Measurements from ENCODE around the gene PHETA2. TPM values are rescaled to one million over a fixed set of nuclear protein-coding genes. Genes with fewer than 3 reads are reported as not detected.
"Not testable (repeated sequence)": the region's sequence is repeated elsewhere in the genome, so short reads cannot be mapped to it uniquely, and the experiment has no call there.

Gene PHETA2
- total RNA-seq, 1 donor: 21.2 TPM

GRCh38 chr22:42068291-42068690 is 5.8 kb upstream of the PHETA2 start:
- TF ChIP-seq, protein P1, sequence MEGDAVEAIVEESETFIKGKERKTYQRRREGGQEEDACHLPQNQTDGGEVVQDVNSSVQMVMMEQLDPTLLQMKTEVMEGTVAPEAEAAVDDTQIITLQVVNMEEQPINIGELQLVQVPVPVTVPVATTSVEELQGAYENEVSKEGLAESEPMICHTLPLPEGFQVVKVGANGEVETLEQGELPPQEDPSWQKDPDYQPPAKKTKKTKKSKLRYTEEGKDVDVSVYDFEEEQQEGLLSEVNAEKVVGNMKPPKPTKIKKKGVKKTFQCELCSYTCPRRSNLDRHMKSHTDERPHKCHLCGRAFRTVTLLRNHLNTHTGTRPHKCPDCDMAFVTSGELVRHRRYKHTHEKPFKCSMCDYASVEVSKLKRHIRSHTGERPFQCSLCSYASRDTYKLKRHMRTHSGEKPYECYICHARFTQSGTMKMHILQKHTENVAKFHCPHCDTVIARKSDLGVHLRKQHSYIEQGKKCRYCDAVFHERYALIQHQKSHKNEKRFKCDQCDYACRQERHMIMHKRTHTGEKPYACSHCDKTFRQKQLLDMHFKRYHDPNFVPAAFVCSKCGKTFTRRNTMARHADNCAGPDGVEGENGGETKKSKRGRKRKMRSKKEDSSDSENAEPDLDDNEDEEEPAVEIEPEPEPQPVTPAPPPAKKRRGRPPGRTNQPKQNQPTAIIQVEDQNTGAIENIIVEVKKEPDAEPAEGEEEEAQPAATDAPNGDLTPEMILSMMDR (IDR thresholded peaks at IDR 0.05; ENCODE audit: insufficient read depth, low read depth, low read length): no peak
- H3K4me3 ChIP-seq (ENCODE audit: low read depth, low read length): no peak overlapping the region
- DNase-seq (ENCODE audit: low read depth): no peak

DNA sequence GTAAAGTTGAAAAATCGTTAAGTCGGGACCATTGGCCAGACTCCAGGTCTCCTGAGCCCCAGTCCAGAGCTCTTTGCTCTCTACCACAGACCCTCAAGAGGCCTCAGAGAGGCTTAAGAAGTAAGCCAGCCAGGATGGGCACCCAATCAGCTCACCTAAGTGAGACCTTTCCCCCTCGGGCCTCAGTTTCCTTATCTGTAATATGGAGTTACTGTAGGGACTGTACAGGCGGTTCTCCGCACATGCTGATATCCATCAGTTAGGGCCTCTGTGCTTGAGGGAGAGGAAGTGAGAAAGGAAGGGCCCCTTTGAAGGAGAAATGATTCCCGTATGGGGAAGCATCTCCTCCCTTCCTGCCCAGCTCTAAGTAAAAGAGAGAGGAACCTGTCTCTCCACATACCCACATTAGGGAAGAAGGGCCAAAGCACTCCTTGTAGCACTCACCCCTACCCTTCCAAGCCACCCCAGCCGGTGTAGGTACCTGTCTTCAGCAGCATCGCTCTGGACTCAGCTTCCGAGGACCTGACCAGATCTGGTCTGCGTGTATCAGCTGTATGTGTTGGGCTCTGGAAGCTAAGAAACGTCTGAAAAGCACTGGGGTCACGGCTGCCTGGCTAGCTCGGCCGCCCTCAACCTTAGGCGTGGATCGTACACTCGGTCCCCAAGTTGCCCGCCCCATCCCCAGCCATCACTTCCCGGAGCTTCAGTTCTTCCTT is 4.1 kb upstream of the PHETA2 start:
- H3K4me3 ChIP-seq (ENCODE audit: low read depth, low read length): peak overlapping the region; percentile 68
- DNase-seq (ENCODE audit: low read depth): peak; percentile 12
- TF ChIP-seq, protein P1 (IDR thresholded peaks at IDR 0.05; ENCODE audit: insufficient read depth, low read depth, low read length): no peak

DNA sequence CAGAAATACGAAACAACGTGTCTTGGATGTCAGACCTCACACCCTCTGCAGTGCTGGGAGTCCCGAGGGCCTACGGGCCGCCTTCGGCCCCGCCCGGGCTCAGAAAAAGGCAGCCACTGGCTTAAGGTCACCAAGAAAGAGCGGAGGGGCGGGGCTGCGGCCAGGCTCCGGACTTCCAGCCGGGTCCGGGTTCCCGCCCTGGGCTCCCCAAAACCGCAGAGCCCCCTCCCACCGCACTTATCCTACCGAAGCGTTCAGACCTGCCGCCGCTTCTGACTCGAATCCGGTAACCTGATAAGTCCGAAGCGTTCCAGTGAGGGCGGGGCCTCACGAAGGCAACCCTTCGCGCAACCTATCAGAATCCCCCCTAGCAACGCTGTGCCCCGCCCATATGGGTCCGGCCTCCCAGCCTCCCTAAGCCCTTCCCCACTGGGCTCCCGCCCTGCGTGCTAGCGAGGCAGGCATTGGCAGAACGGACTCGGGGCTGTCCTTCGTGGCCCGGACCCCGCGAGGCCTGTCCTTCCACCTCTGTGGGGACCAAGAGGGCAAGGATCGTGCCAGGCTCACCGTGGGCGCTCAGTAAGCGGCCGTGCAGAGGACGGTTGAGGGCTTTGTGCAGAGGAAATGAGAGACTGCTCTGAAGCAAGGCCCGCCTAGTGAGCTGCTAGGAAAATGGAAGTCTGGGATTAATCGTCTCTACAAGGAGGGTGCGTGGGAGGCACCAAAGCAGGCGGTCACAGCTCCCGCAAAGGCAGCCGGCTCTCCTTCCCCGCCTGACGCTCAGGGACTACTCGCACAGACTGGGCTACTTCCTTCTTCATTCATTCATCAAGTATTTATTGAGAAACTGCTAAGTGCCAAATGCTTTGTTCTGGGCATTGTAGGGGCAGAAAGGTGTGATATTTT is 3.3 kb upstream of the PHETA2 start, which contains the start of gene NAGA:
TSS of gene NAGA (minus strand) at position 296 of the 906 bp plus-strand sequence. CDS start 515 bp downstream, outside the sequence.
- DNase-seq (ENCODE audit: low read depth): peak; percentile 97
- TF ChIP-seq, protein P1 (IDR thresholded peaks at IDR 0.05; ENCODE audit: insufficient read depth, low read depth, low read length): no peak
- peak within 1 kb of the TSS; percentile 68 for H3K4me3 ChIP-seq (ENCODE audit: low read depth, low read length)

- DNase-seq (ENCODE audit: low read depth): not testable (repeated sequence)
- peak overlapping the region; percentile 68 for H3K4me3 ChIP-seq (ENCODE audit: low read depth, low read length)
Observed at GRCh38 chr22:42071508-42071907, 2.5 kb upstream of the PHETA2 start.

- no peak for DNase-seq (ENCODE audit: low read depth)
- TF ChIP-seq, protein P1 (IDR thresholded peaks at IDR 0.05; ENCODE audit: insufficient read depth, low read depth, low read length): no peak
- H3K4me3 ChIP-seq (ENCODE audit: low read depth, low read length): no peak overlapping the region
Observed at GRCh38 chr22:42072606-42073330, 1.3 kb upstream of the PHETA2 start.

DNA sequence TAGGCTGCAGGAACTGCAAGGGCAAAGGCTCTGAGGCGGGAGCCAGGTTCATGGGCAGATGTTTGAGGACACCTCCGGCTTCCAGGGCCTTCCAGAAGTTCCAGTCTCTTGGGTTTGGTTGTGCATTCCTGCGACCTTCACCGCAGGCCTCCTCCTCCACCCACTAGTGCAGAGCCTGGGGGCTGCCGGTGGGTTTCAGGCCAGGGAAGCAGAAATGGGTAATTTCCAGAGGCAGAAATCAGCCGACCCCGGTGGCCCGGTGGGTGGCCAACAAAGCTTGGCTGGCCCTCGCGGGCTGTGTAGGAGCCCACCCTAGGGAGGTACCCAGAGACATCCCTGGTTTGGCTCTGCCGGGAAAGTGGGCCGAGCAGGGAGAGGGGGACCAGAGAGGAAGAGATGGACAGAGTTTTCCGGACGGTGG is 417 bp upstream of the PHETA2 start:
- no peak for DNase-seq (ENCODE audit: low read depth)
- H3K4me3 ChIP-seq (ENCODE audit: low read depth, low read length): peak overlapping the region; percentile 77
- TF ChIP-seq, protein P1 (IDR thresholded peaks at IDR 0.05; ENCODE audit: insufficient read depth, low read depth, low read length): no peak
